GM19351 (cell line): ENCODE data around the gene NCKAP5.

ENCODE experiments used
- ATAC-seq: cut with Tn5 transposase; IDR thresholded peaks from one replicate; pipeline ENCODE4 v1.9.1; 2021; ENCODE audit warnings: mild to moderate bottlenecking, moderate library complexity; ENCODE audit not compliant: unreplicated experiment

NCKAP5 gene

DNA sequence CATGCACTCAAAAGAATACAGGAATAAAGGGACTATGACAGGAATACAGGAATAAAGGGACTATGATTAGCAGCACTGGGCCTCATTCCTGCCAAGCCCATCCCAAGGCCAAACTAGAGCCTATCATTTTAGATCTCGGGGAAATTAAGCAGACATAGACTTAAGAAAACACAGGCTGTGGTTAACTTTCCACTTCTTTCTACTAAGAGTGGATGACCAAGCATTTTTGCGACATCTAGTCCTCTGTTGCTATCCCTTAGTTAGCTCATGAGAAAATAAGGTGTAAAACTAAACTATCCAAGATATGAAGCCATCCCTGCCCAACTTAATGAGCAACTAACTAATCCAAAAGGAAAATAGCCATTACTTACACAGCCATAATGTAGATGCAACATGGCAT is 904.2 kb downstream of the NCKAP5 start:
- ATAC-seq: no peak

- ATAC-seq: no peak
Observed at GRCh38 chr2:132662732-132663131, 905.5 kb downstream of the NCKAP5 start.

DNA sequence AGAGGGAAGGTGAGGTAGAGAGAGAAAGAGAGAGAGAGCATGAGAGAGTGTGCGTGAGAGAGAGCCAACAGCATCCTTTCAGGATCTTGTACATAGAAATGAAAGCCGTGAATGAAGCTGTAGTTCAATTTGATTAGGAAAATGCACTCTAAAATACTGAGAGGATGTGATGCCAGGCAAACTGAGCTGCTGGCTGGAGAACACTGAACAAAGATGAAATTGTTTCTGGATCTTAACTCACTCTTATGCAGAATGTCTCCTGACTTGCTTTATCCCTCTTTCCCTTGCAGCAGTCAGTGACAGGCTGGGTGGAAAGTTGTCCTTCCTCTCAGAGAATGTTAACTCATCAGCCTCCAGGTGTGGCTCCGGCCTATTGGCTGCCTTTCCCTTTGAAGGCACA is 908.9 kb downstream of the NCKAP5 start:
- ATAC-seq: no peak

DNA sequence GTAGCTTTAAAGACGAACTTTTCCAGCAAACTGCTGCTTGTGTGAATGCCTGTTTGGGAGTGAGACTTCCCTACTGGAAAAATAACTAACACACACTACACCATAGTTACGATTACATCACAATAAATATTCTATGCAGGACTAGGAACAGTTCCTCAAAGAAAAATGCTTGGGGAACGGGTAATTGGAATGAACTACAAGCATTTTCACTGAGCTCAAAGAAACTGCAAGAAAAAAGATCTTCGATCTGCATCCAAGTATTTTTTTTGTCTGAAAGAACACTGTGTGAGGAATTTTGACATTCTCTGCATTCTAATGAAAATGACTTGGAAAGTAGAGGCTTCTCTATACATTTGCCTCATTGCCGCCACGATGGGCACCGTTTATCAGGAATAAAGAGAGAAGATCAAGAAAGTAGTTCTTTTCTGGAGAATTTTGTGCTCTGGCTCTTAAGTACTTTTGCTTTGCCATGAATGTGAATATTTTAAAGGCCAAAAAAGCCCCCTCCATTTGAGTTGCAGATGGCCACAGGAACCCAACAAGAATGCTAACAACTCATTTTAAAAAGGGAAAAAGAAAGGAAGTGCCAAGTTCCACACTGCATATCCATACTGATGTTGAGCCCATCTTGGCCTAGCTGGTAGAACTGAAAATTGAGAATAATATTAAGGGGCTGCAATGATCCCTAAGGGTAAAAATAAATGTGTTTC is 911.8 kb downstream of the NCKAP5 start:
- no peak for ATAC-seq

GRCh38 chr2:132654968-132655367 is 913.3 kb downstream of the NCKAP5 start:
- no peak for ATAC-seq

- no peak for ATAC-seq
Observed at GRCh38 chr2:132654335-132654734, 913.9 kb downstream of the NCKAP5 start.

- no peak for ATAC-seq
Observed at GRCh38 chr2:132652474-132652873, 915.8 kb downstream of the NCKAP5 start.

DNA sequence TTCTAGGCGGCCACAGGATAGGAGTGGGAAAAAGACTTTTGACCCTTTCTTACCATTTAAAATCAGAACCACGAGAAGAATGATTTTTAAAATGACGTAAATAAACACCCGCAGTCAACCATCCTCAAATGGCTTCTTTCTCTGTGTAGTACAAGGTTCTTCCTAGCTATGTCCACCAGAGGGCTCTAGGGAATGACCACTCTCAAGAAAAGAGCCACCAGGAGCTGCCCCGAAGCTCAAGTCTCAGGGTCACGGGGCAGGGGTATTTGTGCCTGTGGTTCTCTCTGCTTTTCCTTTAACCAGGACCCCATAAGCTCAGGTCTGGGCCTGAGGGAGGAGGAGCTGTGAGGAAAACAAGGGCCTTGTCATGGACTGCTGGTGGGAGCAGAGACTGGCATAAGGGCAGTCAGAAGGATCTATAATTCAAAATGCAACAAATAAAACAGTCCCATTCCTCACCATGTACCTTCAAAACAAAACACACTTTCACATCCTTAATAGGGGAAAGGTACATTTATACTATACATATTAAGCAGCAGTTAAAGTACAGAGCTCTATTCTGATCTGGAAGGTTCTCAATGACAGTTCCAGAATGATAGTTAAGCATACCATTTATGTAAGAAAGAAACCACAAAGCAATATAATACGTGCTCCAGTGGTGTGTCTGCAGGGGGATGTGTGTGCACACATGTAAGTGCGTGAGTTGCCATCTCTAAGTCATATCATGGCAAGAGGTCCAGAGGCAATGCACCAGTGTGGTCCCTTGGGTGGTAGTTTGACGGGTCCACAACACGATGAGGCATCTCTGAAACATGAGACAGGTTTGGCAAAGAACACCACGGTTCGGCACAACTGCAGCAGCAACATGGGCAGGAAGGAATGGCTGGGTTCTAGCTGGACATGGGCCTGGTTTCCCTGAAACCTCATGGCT is 916.9 kb downstream of the NCKAP5 start:
- no peak for ATAC-seq

DNA sequence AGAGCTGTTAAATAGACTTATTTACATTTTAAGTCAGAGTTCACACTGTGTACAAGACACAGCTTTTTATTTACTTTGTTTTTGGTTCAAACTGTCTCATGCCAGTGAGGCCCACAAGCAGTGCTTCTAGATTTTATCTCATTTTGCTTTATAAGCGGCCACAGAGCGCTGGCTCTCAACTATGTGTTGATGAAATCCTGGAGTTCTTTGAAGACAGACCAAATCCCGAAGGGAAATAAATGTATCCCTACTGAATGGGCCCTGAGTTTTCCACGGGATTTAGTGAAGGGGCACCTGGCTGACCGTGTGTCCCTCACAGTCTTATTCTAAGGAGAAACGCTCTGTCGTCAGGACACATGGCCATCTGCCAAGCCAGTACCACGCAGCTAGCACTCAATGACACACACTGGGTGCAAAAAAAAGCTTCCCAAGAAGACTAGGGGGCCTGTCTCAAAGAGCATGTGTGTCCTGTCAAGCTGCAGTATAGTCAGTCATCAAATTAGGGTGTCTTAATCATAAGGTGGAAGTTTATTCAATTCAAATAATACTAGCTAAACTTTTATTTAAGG is 921.6 kb downstream of the NCKAP5 start:
- ATAC-seq: no peak

DNA sequence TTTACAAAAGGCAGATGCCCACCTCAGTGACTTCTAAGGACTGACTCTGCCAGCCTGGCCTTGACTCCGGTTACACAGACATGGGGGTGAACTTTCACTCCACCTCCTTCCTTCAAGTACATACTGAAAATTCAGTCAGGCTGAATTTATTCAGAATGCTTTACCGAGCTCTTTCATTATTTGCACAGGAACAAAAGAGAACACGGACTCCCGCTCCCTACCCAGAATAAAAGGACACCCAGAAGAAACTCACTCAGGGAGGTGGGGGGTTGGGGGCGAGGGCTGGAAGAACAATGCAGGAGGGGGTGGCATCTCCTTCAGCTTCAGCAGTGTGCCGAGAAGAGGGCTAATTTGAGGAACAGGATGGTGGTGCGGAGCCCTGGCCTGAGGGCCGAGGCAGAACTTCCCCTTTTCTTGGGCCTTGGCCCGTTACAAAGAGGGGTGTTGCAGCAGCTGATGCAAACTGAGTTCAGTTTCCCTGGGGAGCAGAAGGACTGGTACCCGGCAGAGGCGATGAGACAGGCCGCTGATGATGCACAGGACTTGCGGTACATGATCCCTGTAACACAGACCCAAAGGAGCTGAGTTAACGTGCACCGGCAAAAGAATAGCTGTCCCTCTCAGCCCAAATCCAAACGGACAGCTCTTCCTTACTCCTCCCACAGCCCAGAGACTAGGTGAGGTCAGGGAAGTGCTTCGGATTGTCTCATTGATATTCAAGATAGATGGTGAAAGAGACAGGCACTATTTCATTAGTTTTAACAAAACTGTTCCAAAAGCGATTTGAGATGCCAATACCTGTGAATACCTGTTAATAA is 922.3 kb downstream of the NCKAP5 start:
- ATAC-seq: peak; percentile 63

DNA sequence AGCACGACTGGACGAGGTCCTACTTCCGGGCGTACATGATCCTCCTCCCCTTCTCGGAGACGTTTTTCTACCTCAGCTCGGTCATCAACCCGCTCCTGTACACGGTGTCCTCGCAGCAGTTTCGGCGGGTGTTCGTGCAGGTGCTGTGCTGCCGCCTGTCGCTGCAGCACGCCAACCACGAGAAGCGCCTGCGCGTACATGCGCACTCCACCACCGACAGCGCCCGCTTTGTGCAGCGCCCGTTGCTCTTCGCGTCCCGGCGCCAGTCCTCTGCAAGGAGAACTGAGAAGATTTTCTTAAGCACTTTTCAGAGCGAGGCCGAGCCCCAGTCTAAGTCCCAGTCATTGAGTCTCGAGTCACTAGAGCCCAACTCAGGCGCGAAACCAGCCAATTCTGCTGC is 923.1 kb downstream of the NCKAP5 start:
- no peak for ATAC-seq

- ATAC-seq: no peak
Observed at GRCh38 chr2:132642415-132642814, 925.8 kb downstream of the NCKAP5 start.

- ATAC-seq: no peak
Observed at GRCh38 chr2:132641819-132642218, 926.4 kb downstream of the NCKAP5 start.

DNA sequence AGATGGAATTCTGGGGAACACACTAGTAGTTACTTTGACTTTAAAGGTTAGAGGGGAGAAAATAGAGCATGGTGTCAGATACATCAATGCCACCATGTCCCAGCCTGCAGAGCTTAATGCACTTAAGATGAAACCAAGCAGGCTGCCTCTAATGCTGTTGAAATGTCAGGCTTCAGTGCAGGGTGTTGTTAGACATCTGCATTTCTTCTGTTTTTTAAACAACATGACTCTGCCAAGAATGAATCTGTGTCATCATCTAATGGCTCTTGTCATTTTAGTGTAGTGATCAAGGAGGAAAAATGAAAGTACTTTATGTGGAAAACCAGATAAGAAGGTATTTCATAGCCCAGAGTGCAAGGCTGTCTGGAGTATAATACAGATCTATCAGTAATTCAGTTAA is 928.1 kb downstream of the NCKAP5 start:
- ATAC-seq: no peak

- no peak for ATAC-seq
Observed at GRCh38 chr2:132638313-132639040, 929.8 kb downstream of the NCKAP5 start.

GRCh38 chr2:132636346-132636745 is 931.9 kb downstream of the NCKAP5 start:
- no peak for ATAC-seq

DNA sequence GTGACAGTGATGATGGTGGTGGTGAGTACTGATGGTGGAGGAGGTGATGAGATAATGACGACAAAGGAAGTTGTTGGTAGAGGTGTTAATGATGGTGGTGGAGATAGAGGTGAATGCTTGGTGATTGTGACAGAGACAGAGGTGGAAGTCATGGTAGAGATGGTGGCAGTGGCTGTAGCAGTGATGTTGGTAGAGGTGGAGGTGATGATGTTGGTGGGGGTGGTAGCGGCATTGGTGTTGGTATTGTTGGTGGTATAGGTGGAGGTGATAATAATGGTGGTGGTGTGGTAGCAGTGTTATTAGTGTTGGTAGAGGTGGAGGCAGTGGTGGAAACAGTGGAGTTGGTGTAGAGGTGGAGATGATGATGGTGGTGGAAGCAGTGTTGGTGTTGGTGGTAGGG is 934.6 kb downstream of the NCKAP5 start:
- no peak for ATAC-seq

- ATAC-seq: no peak
Observed at GRCh38 chr2:132632000-132632649, 936.1 kb downstream of the NCKAP5 start.

DNA sequence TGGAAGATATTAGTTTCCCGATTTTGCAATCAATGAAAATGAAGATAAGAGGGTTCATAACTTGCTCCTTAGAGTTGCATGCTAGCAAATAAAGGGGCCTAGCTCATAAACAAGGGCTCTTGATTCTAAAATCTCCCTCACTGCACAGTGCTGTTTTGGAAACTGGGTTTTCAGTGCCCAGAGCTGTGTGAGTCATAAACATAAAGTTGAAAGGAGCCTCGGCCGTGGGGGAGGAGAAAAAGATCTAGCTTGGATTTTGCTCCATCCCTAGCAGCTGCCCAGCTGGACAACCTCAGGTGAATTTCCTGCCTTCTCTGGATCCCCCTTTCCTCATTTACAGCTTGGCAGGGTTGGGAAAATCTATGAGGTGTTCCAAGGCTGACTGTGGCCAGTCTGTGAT is 940.7 kb downstream of the NCKAP5 start:
- no peak for ATAC-seq
